Keratinocyte (primary cell): ENCODE data around the gene RET. TPM values are rescaled to one million over a fixed set of nuclear protein-coding genes. Genes with fewer than 3 reads are reported as not detected.
A peak's percentile ranks its signal among the peaks of the same experiment; 100 is the strongest.

ENCODE experiments used
- DNase-seq: peaks from one replicate; pipeline ENCODE4 v3.0.0-alpha.2; 2011; ENCODE audit warnings: low read depth, missing footprints, low spot score
- FAIRE-seq: peaks from 2 replicates; lab custom pipeline; 2011; peaks lifted over from hg19 to GRCh38; lab: Jason Lieb, UNC
- H2AFZ ChIP-seq: 2 replicates; pipeline ENCODE4 v1.6.0; 2012; ENCODE audit warnings: low read length, control low read depth, inconsistent platforms; ENCODE audit not compliant: control insufficient read depth
- H3K27ac ChIP-seq: 2 replicates; pipeline ENCODE4 v1.5.1; 2011; ENCODE audit warnings: low read length; ENCODE audit not compliant: control insufficient read depth, insufficient read depth
- H3K27me3 ChIP-seq: 3 replicates; pipeline ENCODE4 v1.6.0; 2011; ENCODE audit warnings: low read length; ENCODE audit not compliant: control insufficient read depth, insufficient read depth; ENCODE audit errors: extremely low read depth
- H3K36me3 ChIP-seq, 2 experiments: 2 replicates in 1 of 2; 3 replicates in 1 of 2; pipeline ENCODE4 v1.5.1; 2011; ENCODE audit warnings: low read length in 2 of 2, mild to moderate bottlenecking in 1 of 2; ENCODE audit not compliant: control insufficient read depth in 2 of 2, insufficient read depth in 2 of 2; ENCODE audit errors: extremely low read depth in 1 of 2
- H3K4me1 ChIP-seq: 3 replicates; pipeline ENCODE4 v1.5.1; 2011; ENCODE audit warnings: low read length; ENCODE audit not compliant: control insufficient read depth, insufficient read depth; ENCODE audit errors: extremely low read depth
- H3K4me2 ChIP-seq: 3 replicates; pipeline ENCODE4 v1.6.0; 2011; ENCODE audit warnings: low read depth, low read length; ENCODE audit not compliant: control insufficient read depth, insufficient read depth; ENCODE audit errors: extremely low read depth
- H3K4me3 ChIP-seq, 3 experiments: fragments of 200-600 bp in 1 of 3; sonication (generic) in 1 of 3; 2 replicates in 2 of 3; 3 replicates in 1 of 3; pipeline ENCODE4 v1.5.1; 2011 to 2016; ENCODE audit warnings: low read length in 3 of 3, mild to moderate bottlenecking in 3 of 3, control low read depth in 2 of 3, inconsistent platforms in 1 of 3, low read depth in 1 of 3, mixed read lengths in 1 of 3, mixed run types in 1 of 3, moderate library complexity in 1 of 3; ENCODE audit not compliant: control insufficient read depth in 2 of 3, insufficient read depth in 2 of 3; ENCODE audit errors: extremely low read depth in 1 of 3
- H3K79me2 ChIP-seq: 2 replicates; pipeline ENCODE4 v1.6.0; 2012; ENCODE audit warnings: low read length; ENCODE audit not compliant: control insufficient read depth, insufficient read depth
- H3K9ac ChIP-seq: 3 replicates; pipeline ENCODE4 v1.6.0; 2011; ENCODE audit warnings: low read length; ENCODE audit not compliant: control insufficient read depth, insufficient read depth; ENCODE audit errors: extremely low read depth
- H3K9me1 ChIP-seq: 3 replicates; pipeline ENCODE4 v1.6.0; 2011; ENCODE audit warnings: low read length; ENCODE audit not compliant: control insufficient read depth, insufficient read depth; ENCODE audit errors: extremely low read depth
- H3K9me3 ChIP-seq: 2 replicates; pipeline ENCODE4 v1.5.1; 2012; ENCODE audit warnings: low read depth, low read length; ENCODE audit not compliant: control insufficient read depth
- H4K20me1 ChIP-seq: 3 replicates; pipeline ENCODE4 v1.6.0; 2011; ENCODE audit warnings: low read length; ENCODE audit not compliant: control insufficient read depth, insufficient read depth; ENCODE audit errors: extremely low read depth
- CTCF ChIP-seq, 3 experiments: IDR thresholded peaks in 1 of 3; conservative IDR thresholded peaks in 1 of 3; optimal IDR thresholded peaks in 1 of 3; 2 replicates in 2 of 3; 3 replicates in 1 of 3; pipeline versions ENCODE3 to v1.5.1; 2011; ENCODE audit warnings: low read length in 3 of 3, mild to moderate bottlenecking in 3 of 3, moderate library complexity in 2 of 3, control low read depth in 1 of 3, inconsistent platforms in 1 of 3; ENCODE audit not compliant: insufficient read depth in 2 of 3; ENCODE audit errors: extremely low read depth in 1 of 3
- EZH2 ChIP-seq: IDR thresholded peaks from one replicate; pipeline ENCODE4 v1.6.1; 2012; ENCODE audit warnings: inconsistent platforms, mild to moderate bottlenecking, low read length, moderate library complexity
- dilution Hi-C: fragments of 300-500 bp; cut with MboI; formaldehyde crosslinking; loops from one replicate; pipeline ENCODE4 v1.7.0; 2020; ENCODE audit warnings: low sequenced_read_pairs; ENCODE audit not compliant: extremely low pct_ligation_motif_present
- polyA plus RNA-seq, 5 experiments: library from polyadenylated mRNA; depleted of rRNA in 3 of 5; stranded (reverse) in 3 of 5; stranded (forward) in 1 of 5; unstranded in 1 of 5; fragments of >200 nt; gene quantifications; 1 replicate in 1 of 5; 2 replicates in 3 of 5; 3 replicates in 1 of 5; pipeline versions ENCODE4 v1.2.1 to v1.2.3, GENCODE V29; 2011 to 2012; ENCODE audit warnings: missing spikeins in 2 of 5, low read depth in 1 of 5, low replicate concordance in 1 of 5

The RET gene
- polyA plus RNA-seq, 1 donor (not counting 4 experiments of a cell fraction or from before 2014, with no cell fraction given) = 0.21 TPM

DNA sequence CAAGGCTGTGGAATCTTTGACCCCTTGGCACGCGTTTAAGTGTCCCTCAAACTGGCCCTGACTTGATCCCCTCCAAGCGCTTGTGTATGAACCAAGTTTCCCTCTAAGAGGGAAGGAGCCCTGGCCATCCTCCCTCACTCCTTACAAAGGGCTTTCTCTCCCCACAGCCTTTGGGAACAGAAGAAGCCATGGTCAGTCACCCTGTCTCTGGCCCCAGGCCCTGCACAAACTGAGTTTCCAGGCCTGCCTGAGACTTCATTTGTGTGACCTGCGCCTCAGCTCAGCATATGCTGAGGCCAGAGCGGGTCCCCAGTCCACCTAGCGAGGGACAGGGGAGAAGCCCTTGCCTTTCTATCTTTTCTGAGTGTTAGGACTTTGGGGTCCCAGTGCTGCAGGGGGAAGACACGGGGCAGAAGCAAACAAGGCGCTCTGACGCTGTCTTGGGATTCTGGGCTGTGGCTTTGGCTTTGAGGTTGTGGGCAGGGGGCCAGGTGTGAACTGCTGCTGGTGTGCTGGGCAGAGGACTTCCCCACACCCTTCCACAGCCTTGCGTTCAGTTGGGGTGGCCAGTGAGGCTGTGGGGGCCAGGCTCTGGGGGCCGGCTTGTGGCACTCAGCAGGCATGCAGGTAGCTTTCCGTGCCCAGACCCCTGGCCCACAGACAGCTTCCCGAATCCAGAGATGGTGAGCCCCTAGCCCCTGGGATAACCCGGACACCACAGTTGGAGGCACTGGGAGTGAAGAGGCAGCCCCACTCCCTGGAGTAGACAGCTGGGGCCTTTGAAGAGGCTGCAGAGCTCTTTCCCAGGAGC is 1.5 kb downstream of the RET start:
- Histone ChIP-seq H3K4me2 (no peak overlapping the region), H3K79me2 (no peaks in the 10 kb centered on the region), H3K4me3 (no peak overlapping the region), H3K9me1 (no peaks in the 10 kb centered on the region), H3K9me3 (no peaks in the 10 kb centered on the region), H3K9ac (no peak overlapping the region), H3K4me1 (no peaks in the 10 kb centered on the region), H2AFZ (no peak overlapping the region), H3K36me3 (no peaks in the 10 kb centered on the region), H4K20me1 (no peaks in the 10 kb centered on the region), H3K27ac (no peak overlapping the region), H3K27me3 (peaks cover 31% of the 10 kb centered on the region)
- DNase-seq (no peak), FAIRE-seq (no peak)
- dilution Hi-C loops = no loop called here
- TF ChIP-seq CTCF (optimal IDR thresholded peaks at IDR 0.05 in 1 of 3, IDR thresholded peaks at IDR 0.05 in 1 of 3, conservative IDR thresholded peaks at IDR 0.05 in 1 of 3; ENCODE audit: extremely low read depth in 1 of 3, insufficient read depth in 2 of 3, low read length in 3 of 3) (no peak), EZH2 (peak; percentile 11)

GRCh38 chr10:43078986-43079273 is 2.1 kb downstream of the RET start:
- dilution Hi-C loops = no loop called here
- H3K4me3 ChIP-seq = no peak overlapping the region
- DNase-seq (no peak), FAIRE-seq (peak; percentile 17)
- H3K4me2 ChIP-seq = no peak overlapping the region
- H3K79me2 ChIP-seq = no peaks in the 10 kb centered on the region
- TF ChIP-seq EZH2 (no peak), CTCF (optimal IDR thresholded peaks at IDR 0.05 in 1 of 3, IDR thresholded peaks at IDR 0.05 in 1 of 3, conservative IDR thresholded peaks at IDR 0.05 in 1 of 3; ENCODE audit: extremely low read depth in 1 of 3, insufficient read depth in 2 of 3, low read length in 3 of 3) (peak; percentile 46 to 82 (median 65))
- H2AFZ ChIP-seq = no peak overlapping the region
- peaks cover 33% of the 10 kb centered on the region for H3K27me3 ChIP-seq
- no peak overlapping the region for H3K9ac ChIP-seq
- H3K9me1 ChIP-seq = no peaks in the 10 kb centered on the region
- no peaks in the 10 kb centered on the region for H3K4me1 ChIP-seq
- H3K36me3 ChIP-seq = no peaks in the 10 kb centered on the region
- H4K20me1 ChIP-seq = no peaks in the 10 kb centered on the region
- no peak overlapping the region for H3K27ac ChIP-seq
- H3K9me3 ChIP-seq = no peaks in the 10 kb centered on the region
